HG02588 (cell line): ENCODE results near the gene UGT3A1.
"Not testable (repeated sequence)": the region's sequence is repeated elsewhere in the genome, so short reads cannot be mapped to it uniquely, and the experiment has no call there.

Experiments used
- ATAC-seq: cut with Tn5 transposase; IDR thresholded peaks from one replicate; pipeline ENCODE4 v1.9.1; 2021; ENCODE audit warnings: mild to moderate bottlenecking, moderate library complexity; ENCODE audit not compliant: unreplicated experiment

The UGT3A1 gene

GRCh38 chr5:35990941-35991611, at the start of gene UGT3A1:
TSS of gene UGT3A1 (minus strand) at chr5:35991390. CDS start at chr5:35991240, 150 bp downstream.
- ATAC-seq: no peak

GRCh38 chr5:36035696-36036095, 44.5 kb upstream of the UGT3A1 start:
- no peak for ATAC-seq

GRCh38 chr5:36034536-36035134, 43.4 kb upstream of the UGT3A1 start:
- ATAC-seq: not testable (repeated sequence)

GRCh38 chr5:36033486-36033885, 42.3 kb upstream of the UGT3A1 start:
- ATAC-seq: no peak

- no peak for ATAC-seq
Measured at GRCh38 chr5:36033047-36033446, 41.9 kb upstream of the UGT3A1 start.

GRCh38 chr5:36031223-36031622, 40.0 kb upstream of the UGT3A1 start:
- ATAC-seq: no peak

GRCh38 chr5:36029914-36030313, 38.7 kb upstream of the UGT3A1 start:
- no peak for ATAC-seq

GRCh38 chr5:36028816-36029465, 37.8 kb upstream of the UGT3A1 start:
- ATAC-seq: no peak

GRCh38 chr5:36027711-36028110, 36.5 kb upstream of the UGT3A1 start:
- ATAC-seq: no peak

GRCh38 chr5:36026706-36027465, 35.7 kb upstream of the UGT3A1 start:
- ATAC-seq: no peak

- not testable (repeated sequence) for ATAC-seq
Measured at GRCh38 chr5:36022246-36022645, 31.1 kb upstream of the UGT3A1 start.

GRCh38 chr5:36019584-36019983, 28.4 kb upstream of the UGT3A1 start:
- not testable (repeated sequence) for ATAC-seq

- ATAC-seq: no peak
Measured at GRCh38 chr5:36017622-36018021, 26.4 kb upstream of the UGT3A1 start.

GRCh38 chr5:36017004-36017403, 25.8 kb upstream of the UGT3A1 start:
- no peak for ATAC-seq

- no peak for ATAC-seq
Measured at GRCh38 chr5:36013182-36013581, 22.0 kb upstream of the UGT3A1 start.

GRCh38 chr5:36009698-36010097, 18.5 kb upstream of the UGT3A1 start:
- no peak for ATAC-seq

- ATAC-seq: no peak
Measured at GRCh38 chr5:36007366-36007765, 16.2 kb upstream of the UGT3A1 start.

- ATAC-seq: no peak
Measured at GRCh38 chr5:36006163-36006562, 15.0 kb upstream of the UGT3A1 start.

- no peak for ATAC-seq
Measured at GRCh38 chr5:36001032-36001431, 9.8 kb upstream of the UGT3A1 start.

GRCh38 chr5:35999547-35999946, 8.4 kb upstream of the UGT3A1 start:
- no peak for ATAC-seq

GRCh38 chr5:35996076-35996475, 4.9 kb upstream of the UGT3A1 start:
- ATAC-seq: no peak
